ENCODE results near the gene ABR.

Gene ABR

GRCh38 chr17:1173432-1174262, 6.1 kb downstream of the ABR start:
- no peak for DNase-seq (ENCODE audit: low spot score in 2 of 2)
- H3K27ac Mint-ChIP-seq = peak overlapping the region; percentile 32
- H3K36me3 Mint-ChIP-seq = no peaks in the 10 kb centered on the region
- H3K4me3 Mint-ChIP-seq = no peak overlapping the region
- H3K4me1 Mint-ChIP-seq = peaks cover 16% of the 10 kb centered on the region
- no peak for ATAC-seq (ENCODE audit: low read depth)
- H3K9me3 Mint-ChIP-seq = no peaks in the 10 kb centered on the region
- no peaks in the 10 kb centered on the region for H3K27me3 Mint-ChIP-seq

GRCh38 chr17:1171953-1172352, 7.8 kb downstream of the ABR start:
- Mint-ChIP-seq H3K27me3 (no peaks in the 10 kb centered on the region), H3K4me3 (no peak overlapping the region), H3K36me3 (no peaks in the 10 kb centered on the region), H3K4me1 (peaks cover 22% of the 10 kb centered on the region), H3K9me3 (no peaks in the 10 kb centered on the region), H3K27ac (no peak overlapping the region)
- ATAC-seq (ENCODE audit: low read depth) = no peak
- DNase-seq (ENCODE audit: low spot score in 2 of 2) = no peak

GRCh38 chr17:1170739-1171138, 9.0 kb downstream of the ABR start:
- H3K9me3 Mint-ChIP-seq = no peaks in the 10 kb centered on the region
- no peaks in the 10 kb centered on the region for H3K36me3 Mint-ChIP-seq
- DNase-seq (ENCODE audit: low spot score in 2 of 2) (no peak), ATAC-seq (ENCODE audit: low read depth) (no peak)
- peaks cover 22% of the 10 kb centered on the region for H3K4me1 Mint-ChIP-seq
- H3K4me3 Mint-ChIP-seq = no peak overlapping the region
- H3K27ac Mint-ChIP-seq = no peak overlapping the region
- H3K27me3 Mint-ChIP-seq = no peaks in the 10 kb centered on the region

- no peak for ATAC-seq (ENCODE audit: low read depth)
- Mint-ChIP-seq H3K36me3 (no peaks in the 10 kb centered on the region), H3K9me3 (no peaks in the 10 kb centered on the region), H3K4me3 (no peak overlapping the region), H3K27ac (no peak overlapping the region), H3K27me3 (no peaks in the 10 kb centered on the region), H3K4me1 (peaks cover 22% of the 10 kb centered on the region)
- no peak for DNase-seq (ENCODE audit: low spot score in 2 of 2)
These were observed 9.9 kb downstream of the ABR start for GRCh38 chr17:1169929-1170312.

- Mint-ChIP-seq H3K4me1 (peaks cover 22% of the 10 kb centered on the region), H3K36me3 (no peaks in the 10 kb centered on the region), H3K27me3 (no peaks in the 10 kb centered on the region), H3K4me3 (no peak overlapping the region), H3K27ac (no peak overlapping the region), H3K9me3 (no peaks in the 10 kb centered on the region)
- no peak for ATAC-seq (ENCODE audit: low read depth)
- no peak for DNase-seq (ENCODE audit: low spot score in 2 of 2)
These were observed 10.4 kb downstream of the ABR start for GRCh38 chr17:1169221-1169928.

GRCh38 chr17:1168533-1169220, 11.1 kb downstream of the ABR start:
- ATAC-seq (ENCODE audit: low read depth) (no peak), DNase-seq (ENCODE audit: low spot score in 2 of 2) (no peak)
- Mint-ChIP-seq H3K36me3 (no peaks in the 10 kb centered on the region), H3K4me3 (no peak overlapping the region), H3K27ac (no peak overlapping the region), H3K4me1 (peaks cover 18% of the 10 kb centered on the region), H3K27me3 (no peaks in the 10 kb centered on the region), H3K9me3 (no peaks in the 10 kb centered on the region)

- DNase-seq (ENCODE audit: low spot score in 2 of 2) (no peak), ATAC-seq (ENCODE audit: low read depth) (no peak)
- H3K27me3 Mint-ChIP-seq = no peaks in the 10 kb centered on the region
- H3K4me3 Mint-ChIP-seq = no peak overlapping the region
- H3K9me3 Mint-ChIP-seq = no peaks in the 10 kb centered on the region
- H3K36me3 Mint-ChIP-seq = no peaks in the 10 kb centered on the region
- H3K27ac Mint-ChIP-seq = no peak overlapping the region
- H3K4me1 Mint-ChIP-seq = peaks cover 8% of the 10 kb centered on the region
These were observed 13.5 kb downstream of the ABR start for GRCh38 chr17:1166276-1166675.

GRCh38 chr17:1165836-1166235, 13.9 kb downstream of the ABR start:
- H3K9me3 Mint-ChIP-seq = no peaks in the 10 kb centered on the region
- no peaks in the 10 kb centered on the region for H3K36me3 Mint-ChIP-seq
- H3K4me3 Mint-ChIP-seq = no peak overlapping the region
- no peaks in the 10 kb centered on the region for H3K27me3 Mint-ChIP-seq
- peaks cover 8% of the 10 kb centered on the region for H3K4me1 Mint-ChIP-seq
- ATAC-seq (ENCODE audit: low read depth) (no peak), DNase-seq (ENCODE audit: low spot score in 2 of 2) (no peak)
- no peak overlapping the region for H3K27ac Mint-ChIP-seq

GRCh38 chr17:1164935-1165556, 14.7 kb downstream of the ABR start:
- Mint-ChIP-seq H3K36me3 (peaks cover 2% of the 10 kb centered on the region), H3K9me3 (no peaks in the 10 kb centered on the region), H3K4me1 (peaks cover 14% of the 10 kb centered on the region), H3K27me3 (no peaks in the 10 kb centered on the region), H3K4me3 (no peak overlapping the region), H3K27ac (no peak overlapping the region)
- ATAC-seq (ENCODE audit: low read depth) (peak; percentile 42), DNase-seq (ENCODE audit: low spot score in 2 of 2) (no peak)

GRCh38 chr17:1162116-1162855, 17.5 kb downstream of the ABR start:
- no peaks in the 10 kb centered on the region for H3K27me3 Mint-ChIP-seq
- H3K4me3 Mint-ChIP-seq = no peak overlapping the region
- H3K36me3 Mint-ChIP-seq = peaks cover 12% of the 10 kb centered on the region
- no peaks in the 10 kb centered on the region for H3K9me3 Mint-ChIP-seq
- no peak overlapping the region for H3K27ac Mint-ChIP-seq
- no peak for DNase-seq (ENCODE audit: low spot score in 2 of 2)
- ATAC-seq (ENCODE audit: low read depth) = no peak
- peaks cover 15% of the 10 kb centered on the region for H3K4me1 Mint-ChIP-seq

GRCh38 chr17:1160591-1161390, 19.0 kb downstream of the ABR start:
- no peak for DNase-seq (ENCODE audit: low spot score in 2 of 2)
- H3K27ac Mint-ChIP-seq = no peak overlapping the region
- H3K27me3 Mint-ChIP-seq = no peaks in the 10 kb centered on the region
- peaks cover 12% of the 10 kb centered on the region for H3K36me3 Mint-ChIP-seq
- H3K4me1 Mint-ChIP-seq = peaks cover 13% of the 10 kb centered on the region
- ATAC-seq (ENCODE audit: low read depth) = no peak
- no peak overlapping the region for H3K4me3 Mint-ChIP-seq
- no peaks in the 10 kb centered on the region for H3K9me3 Mint-ChIP-seq

- no peak overlapping the region for H3K4me3 Mint-ChIP-seq
- H3K27me3 Mint-ChIP-seq = no peaks in the 10 kb centered on the region
- H3K9me3 Mint-ChIP-seq = no peaks in the 10 kb centered on the region
- peaks cover 12% of the 10 kb centered on the region for H3K36me3 Mint-ChIP-seq
- H3K27ac Mint-ChIP-seq = no peak overlapping the region
- H3K4me1 Mint-ChIP-seq = peaks cover 15% of the 10 kb centered on the region
- ATAC-seq (ENCODE audit: low read depth) (no peak), DNase-seq (ENCODE audit: low spot score in 2 of 2) (no peak)
These were observed 20.2 kb downstream of the ABR start for GRCh38 chr17:1159431-1160180.
